A673 (cell line): ENCODE results near the gene FSTL1. TPM values are rescaled to one million over a fixed set of nuclear protein-coding genes. Genes with fewer than 3 reads are reported as not detected.

Experiments used
- BruUV-seq: library from RNA; stranded (reverse); fragments of 400-500 nt; replicated peaks from 2 replicates; lab custom pipeline; 2021; lab: Mats Ljungman, UMichigan
- CTCF ChIA-PET: fragments of 300-600 bp; sonication (Branson Sonifier 250); formaldehyde crosslinking; loops from one replicate; lab custom pipeline; 2022; ENCODE audit warnings: antibody characterized with exemption; lab: Charles Lee
- POLR2A ChIA-PET: fragments of 300-600 bp; sonication (Branson Sonifier 250); formaldehyde crosslinking; loops from one replicate; lab custom pipeline; 2022; ENCODE audit warnings: antibody characterized with exemption; ENCODE audit not compliant: low non-redundant PET; lab: Charles Lee
- DNase-seq: peaks from one replicate; pipeline ENCODE4 v3.0.0-alpha.2; 2015; ENCODE audit warnings: low spot score
- H3K27ac ChIP-seq: fragments of 200-600 bp; sonication (generic); 2 replicates; pipeline ENCODE4 v1.5.1; 2016; ENCODE audit warnings: mixed run types, low read depth, mild to moderate bottlenecking, mixed read lengths, antibody characterized with exemption, low read length; ENCODE audit not compliant: poor library complexity, severe bottlenecking
- H3K27me3 ChIP-seq: fragments of 200-600 bp; sonication (generic); replicated peaks from 2 replicates; pipeline ENCODE4 v1.6.1; 2017; ENCODE audit warnings: mixed run types, low read depth, mild to moderate bottlenecking, mixed read lengths, antibody characterized with exemption, low read length; ENCODE audit not compliant: insufficient read depth, poor library complexity
- H3K36me3 ChIP-seq: fragments of 200-600 bp; sonication (generic); 2 replicates; pipeline ENCODE4 v1.6.1; 2016; ENCODE audit warnings: mixed run types, mild to moderate bottlenecking, mixed read lengths, antibody characterized with exemption, low read length; ENCODE audit not compliant: insufficient read depth, poor library complexity, severe bottlenecking
- H3K4me1 ChIP-seq: fragments of 200-600 bp; sonication (generic); 2 replicates; pipeline ENCODE4 v1.6.1; 2017; ENCODE audit warnings: mixed run types, mild to moderate bottlenecking, mixed read lengths, antibody characterized with exemption, low read length; ENCODE audit not compliant: insufficient read depth, poor library complexity, severe bottlenecking
- H3K4me3 ChIP-seq: fragments of 200-600 bp; sonication (generic); 2 replicates; pipeline ENCODE4 v1.5.1; 2016; ENCODE audit warnings: low read depth, mixed run types, mild to moderate bottlenecking, mixed read lengths, low read length; ENCODE audit not compliant: poor library complexity, severe bottlenecking
- H3K9me3 ChIP-seq: fragments of 200-600 bp; sonication (generic); 2 replicates; pipeline ENCODE4 v1.6.1; 2016; ENCODE audit warnings: mixed run types, low read depth, mild to moderate bottlenecking, mixed read lengths, antibody characterized with exemption, low read length; ENCODE audit not compliant: poor library complexity, severe bottlenecking
- EZH2 ChIP-seq: fragments of 200-600 bp; sonication (generic); IDR thresholded peaks from 2 replicates; pipeline ENCODE4 v1.6.1; 2017; ENCODE audit warnings: borderline replicate concordance, low read depth, mild to moderate bottlenecking, mixed read lengths, antibody characterized with exemption, low read length; ENCODE audit not compliant: poor library complexity, severe bottlenecking
- intact Hi-C: fragments of 100-400 bp; cut with micrococcal nuclease; formaldehyde crosslinking; loops from one replicate; pipeline ENCODE4 v1.10.0; 2022; ENCODE audit not compliant: unreplicated experiment
- total RNA-seq: library from RNA; stranded (reverse); gene quantifications from 2 replicates; pipeline ENCODE4 v1.2.3, GENCODE V29; 2021
- TF ChIP-seq, protein P1 (sequence below): fragments of 300-800, 200-600 bp; sonication (generic); conservative IDR thresholded peaks from 2 replicates; pipeline ENCODE4 v1.5.1; 2017; ENCODE audit warnings: low read depth, mild to moderate bottlenecking, antibody characterized with exemption, low read length, moderate library complexity, mixed read lengths

FSTL1 gene
- total RNA-seq, 1 experiment from 2014 or later, result 122 TPM

DNA sequence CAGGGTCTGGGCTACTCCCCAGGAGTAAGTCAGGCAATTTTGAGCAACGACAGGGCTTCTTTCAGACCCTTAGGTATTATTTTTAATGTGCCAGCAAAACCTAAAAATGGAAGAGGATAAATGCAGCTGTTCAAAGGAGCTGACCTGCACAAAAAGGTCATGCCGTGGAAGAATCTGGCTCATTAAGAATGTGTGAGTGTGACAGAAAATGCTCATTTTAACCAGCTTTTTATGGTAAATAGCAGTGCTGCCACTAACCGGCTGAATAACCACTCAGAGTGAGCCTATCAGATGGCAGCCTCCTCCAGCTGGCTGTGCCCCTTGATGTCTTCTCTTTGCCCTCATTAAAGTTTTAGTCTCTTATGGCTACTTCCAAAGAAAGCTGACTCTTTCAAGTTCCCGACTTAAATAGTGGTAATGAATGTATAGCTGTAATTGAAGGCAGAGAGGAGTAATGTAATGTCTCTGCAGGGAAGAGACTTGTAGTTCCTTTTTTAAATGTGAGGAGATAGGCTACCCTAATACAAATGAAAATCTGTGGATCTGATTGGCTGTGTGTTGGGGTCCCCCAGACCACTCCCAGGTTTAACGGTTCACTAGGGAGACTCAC is 9.5 kb upstream of the FSTL1 start:
- no peaks in the 10 kb centered on the region for H3K27me3 ChIP-seq
- POLR2A ChIA-PET, result no interaction called here
- no peak overlapping the region for H3K4me3 ChIP-seq
- intact Hi-C loops, result no loop called here
- CTCF ChIA-PET, result no interaction called here
- BruUV-seq, result no TSS peak
- no peaks in the 10 kb centered on the region for H3K9me3 ChIP-seq
- DNase-seq, result no peak
- TF ChIP-seq, protein P1, sequence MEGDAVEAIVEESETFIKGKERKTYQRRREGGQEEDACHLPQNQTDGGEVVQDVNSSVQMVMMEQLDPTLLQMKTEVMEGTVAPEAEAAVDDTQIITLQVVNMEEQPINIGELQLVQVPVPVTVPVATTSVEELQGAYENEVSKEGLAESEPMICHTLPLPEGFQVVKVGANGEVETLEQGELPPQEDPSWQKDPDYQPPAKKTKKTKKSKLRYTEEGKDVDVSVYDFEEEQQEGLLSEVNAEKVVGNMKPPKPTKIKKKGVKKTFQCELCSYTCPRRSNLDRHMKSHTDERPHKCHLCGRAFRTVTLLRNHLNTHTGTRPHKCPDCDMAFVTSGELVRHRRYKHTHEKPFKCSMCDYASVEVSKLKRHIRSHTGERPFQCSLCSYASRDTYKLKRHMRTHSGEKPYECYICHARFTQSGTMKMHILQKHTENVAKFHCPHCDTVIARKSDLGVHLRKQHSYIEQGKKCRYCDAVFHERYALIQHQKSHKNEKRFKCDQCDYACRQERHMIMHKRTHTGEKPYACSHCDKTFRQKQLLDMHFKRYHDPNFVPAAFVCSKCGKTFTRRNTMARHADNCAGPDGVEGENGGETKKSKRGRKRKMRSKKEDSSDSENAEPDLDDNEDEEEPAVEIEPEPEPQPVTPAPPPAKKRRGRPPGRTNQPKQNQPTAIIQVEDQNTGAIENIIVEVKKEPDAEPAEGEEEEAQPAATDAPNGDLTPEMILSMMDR, result no peak
- TF ChIP-seq EZH2, result no peak
- no peak overlapping the region for H3K27ac ChIP-seq
- no peaks in the 10 kb centered on the region for H3K4me1 ChIP-seq
- H3K36me3 ChIP-seq, result no peaks in the 10 kb centered on the region

DNA sequence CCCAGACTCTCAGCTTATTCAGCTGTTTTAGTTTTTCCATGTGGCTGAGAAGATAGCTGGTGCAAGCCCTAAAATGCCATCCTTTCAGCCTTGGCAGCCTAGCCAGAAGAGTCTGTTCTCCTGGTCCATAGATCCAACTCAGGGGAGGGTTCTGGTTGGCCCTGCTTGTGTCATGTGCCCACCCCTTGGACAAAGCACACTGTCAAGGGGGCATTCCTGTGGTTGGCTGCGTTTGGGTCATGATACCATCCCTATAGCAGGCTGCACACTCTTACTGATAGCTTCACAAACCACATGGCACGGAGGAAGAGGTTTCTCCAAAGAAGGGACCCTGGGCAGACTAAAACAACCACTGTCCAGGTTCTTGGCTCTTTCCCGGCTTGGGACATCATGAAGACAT is 8.4 kb upstream of the FSTL1 start:
- no peak for DNase-seq
- Histone ChIP-seq H3K4me3 (no peak overlapping the region), H3K27me3 (no peaks in the 10 kb centered on the region), H3K9me3 (no peaks in the 10 kb centered on the region), H3K27ac (no peak overlapping the region), H3K4me1 (no peaks in the 10 kb centered on the region), H3K36me3 (no peaks in the 10 kb centered on the region)
- BruUV-seq, result no TSS peak
- CTCF ChIA-PET, result no interaction called here
- TF ChIP-seq EZH2, result no peak
- TF ChIP-seq, protein P1, result no peak
- POLR2A ChIA-PET, result no interaction called here
- intact Hi-C loops, result no loop called here

DNA sequence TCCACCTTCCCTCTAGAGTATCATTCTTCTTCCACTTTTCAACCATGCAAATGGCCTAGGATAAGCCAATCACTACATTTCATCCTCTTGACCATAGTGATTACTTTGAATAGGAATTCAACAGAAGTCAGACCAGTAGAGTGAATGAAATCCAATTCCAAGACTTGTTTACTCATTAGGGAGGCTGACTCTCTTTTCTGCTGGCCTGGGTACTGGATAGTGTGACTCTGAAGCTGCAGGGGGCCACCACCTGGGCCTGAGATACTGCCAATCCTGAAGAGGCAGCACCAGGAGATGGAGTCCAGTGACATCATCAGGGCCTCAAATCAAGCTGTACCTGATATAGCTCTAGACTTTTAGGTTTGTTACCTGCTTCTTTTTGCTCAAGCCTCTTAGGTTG is 7.0 kb upstream of the FSTL1 start:
- no TSS peak for BruUV-seq
- no peak for DNase-seq
- intact Hi-C loops, result no loop called here
- H3K9me3 ChIP-seq, result no peaks in the 10 kb centered on the region
- H3K36me3 ChIP-seq, result no peaks in the 10 kb centered on the region
- ChIA-PET CTCF (no interaction called here), POLR2A (no interaction called here)
- H3K27ac ChIP-seq, result no peak overlapping the region
- TF ChIP-seq EZH2, result no peak
- TF ChIP-seq, protein P1, result no peak
- H3K4me1 ChIP-seq, result no peaks in the 10 kb centered on the region
- no peaks in the 10 kb centered on the region for H3K27me3 ChIP-seq
- no peak overlapping the region for H3K4me3 ChIP-seq
